Astrocyte (in vitro differentiated cells and primary cell): ENCODE data around the gene ZSCAN5B. TPM values are rescaled to one million over a fixed set of nuclear protein-coding genes. Genes with fewer than 3 reads are reported as not detected.

ENCODE experiments used
- DNase-seq: peaks from one replicate; pipeline ENCODE4 v3.0.0-alpha.2; 2010; ENCODE audit warnings: low read depth
- FAIRE-seq: peaks from 2 replicates; lab custom pipeline; 2011; peaks lifted over from hg19 to GRCh38; lab: Jason Lieb, UNC
- H2AFZ ChIP-seq: 2 replicates; pipeline ENCODE4 v1.6.0; 2012; ENCODE audit warnings: low read depth, low read length, inconsistent platforms
- H3K27ac ChIP-seq: 2 replicates; pipeline ENCODE4 v1.5.1; 2011; ENCODE audit warnings: low read depth, low read length, inconsistent platforms
- H3K27me3 ChIP-seq: 2 replicates; pipeline ENCODE4 v1.6.0; 2011; ENCODE audit warnings: low read length, inconsistent platforms; ENCODE audit not compliant: insufficient read depth
- H3K36me3 ChIP-seq: 2 replicates; pipeline ENCODE4 v1.5.1; 2011; ENCODE audit warnings: low read length, inconsistent platforms; ENCODE audit not compliant: insufficient read depth
- H3K4me1 ChIP-seq: 2 replicates; pipeline ENCODE4 v1.5.1; 2011; ENCODE audit warnings: low read length, inconsistent platforms; ENCODE audit not compliant: insufficient read depth
- H3K4me2 ChIP-seq: 2 replicates; pipeline ENCODE4 v1.6.0; 2012; ENCODE audit warnings: low read length, inconsistent platforms
- H3K4me3 ChIP-seq: 2 replicates; pipeline ENCODE4 v1.5.1; 2011; ENCODE audit warnings: low read depth, mild to moderate bottlenecking, low read length, inconsistent platforms; ENCODE audit not compliant: insufficient read depth
- H3K79me2 ChIP-seq: 2 replicates; pipeline ENCODE4 v1.6.0; 2012; ENCODE audit warnings: mild to moderate bottlenecking, low read length, inconsistent platforms; ENCODE audit not compliant: insufficient read depth
- H3K9ac ChIP-seq: 2 replicates; pipeline ENCODE4 v1.6.0; 2012; ENCODE audit warnings: mild to moderate bottlenecking, low read length, inconsistent platforms
- H3K9me3 ChIP-seq: 2 replicates; pipeline ENCODE4 v1.5.1; 2012; ENCODE audit warnings: low read depth, mild to moderate bottlenecking, low read length, inconsistent platforms; ENCODE audit not compliant: insufficient read depth
- H4K20me1 ChIP-seq: 2 replicates; pipeline ENCODE4 v1.6.0; 2012; ENCODE audit warnings: low read length, inconsistent platforms; ENCODE audit not compliant: insufficient read depth
- H3K27ac Mint-ChIP-seq: one replicate; pipeline ENCODE4 v1.8.0; 2021; ENCODE audit warnings: mild to moderate bottlenecking, mixed read lengths; ENCODE audit not compliant: unreplicated experiment
- H3K27me3 Mint-ChIP-seq: one replicate; pipeline ENCODE4 v1.8.0; 2021; ENCODE audit warnings: low read depth, mixed read lengths; ENCODE audit not compliant: unreplicated experiment
- H3K36me3 Mint-ChIP-seq: one replicate; pipeline ENCODE4 v1.8.0; 2021; ENCODE audit warnings: low read depth, mixed read lengths; ENCODE audit not compliant: unreplicated experiment
- H3K4me1 Mint-ChIP-seq: one replicate; pipeline ENCODE4 v1.8.0; 2021; ENCODE audit warnings: low read depth, mixed read lengths; ENCODE audit not compliant: unreplicated experiment
- H3K4me3 Mint-ChIP-seq: one replicate; pipeline ENCODE4 v1.8.0; 2021; ENCODE audit warnings: mild to moderate bottlenecking, moderate library complexity, mixed read lengths; ENCODE audit not compliant: unreplicated experiment
- H3K9me3 Mint-ChIP-seq: one replicate; pipeline ENCODE4 v1.8.0; 2021; ENCODE audit warnings: mild to moderate bottlenecking, mixed read lengths; ENCODE audit not compliant: unreplicated experiment
- CTCF ChIP-seq: IDR thresholded peaks from 2 replicates; pipeline ENCODE4 v1.5.1; 2011; ENCODE audit warnings: low read depth, mild to moderate bottlenecking, inconsistent platforms, low read length, moderate library complexity; ENCODE audit not compliant: insufficient read depth
- EZH2 ChIP-seq: IDR thresholded peaks from 2 replicates; pipeline ENCODE4 v1.6.1; 2012; ENCODE audit warnings: mild to moderate bottlenecking, low read length, inconsistent platforms; ENCODE audit not compliant: insufficient read depth
- total RNA-seq: library from RNA; stranded (reverse); gene quantifications from 2 replicates; pipeline ENCODE4 v1.2.1, GENCODE V29; 2021

The ZSCAN5B gene
- total RNA-seq, 1 donor from 2014 or later = not detected

- FAIRE-seq (peak; percentile 87), DNase-seq (peak; percentile 99)
- Histone ChIP-seq H3K36me3 (no peaks in the 10 kb centered on the region), H3K27me3 (no peaks in the 10 kb centered on the region), H3K79me2 (peaks cover 37% of the 10 kb centered on the region), H3K9ac (peak within 1 kb of the TSS; percentile 83), H3K9me3 (no peaks in the 10 kb centered on the region), H3K4me1 (peaks cover 8% of the 10 kb centered on the region), H2AFZ (peak within 1 kb of the TSS; percentile 90), H3K4me3 (peak within 1 kb of the TSS; percentile 74), H3K4me2 (peak within 1 kb of the TSS; percentile 97), H4K20me1 (peaks cover 13% of the 10 kb centered on the region), H3K27ac (peak within 1 kb of the TSS; percentile 87)
- peak within 1 kb of the TSS; percentile 49 for H3K27ac Mint-ChIP-seq
- H3K27me3 Mint-ChIP-seq = no peaks in the 10 kb centered on the region
- TF ChIP-seq EZH2 (no peak), CTCF (no peak)
- peaks cover 9% of the 10 kb centered on the region for H3K4me1 Mint-ChIP-seq
- H3K36me3 Mint-ChIP-seq = no peaks in the 10 kb centered on the region
- peak within 1 kb of the TSS; percentile 84 for H3K4me3 Mint-ChIP-seq
- no peaks in the 10 kb centered on the region for H3K9me3 Mint-ChIP-seq
Measured at GRCh38 chr19:56140583-56141416, 56.8 kb downstream of the ZSCAN5B start, which contains the start of gene ZNF444. TSS of gene ZNF444 (plus strand) at chr19:56141287. CDS start at chr19:56146912, 5,625 bp downstream.

GRCh38 chr19:56139847-56140582, 57.6 kb downstream of the ZSCAN5B start:
- TF ChIP-seq EZH2 (no peak), CTCF (no peak)
- Histone ChIP-seq H3K4me3 (peak overlapping the region; percentile 74), H3K9me3 (no peaks in the 10 kb centered on the region), H3K9ac (peak overlapping the region; percentile 83), H3K79me2 (peaks cover 33% of the 10 kb centered on the region), H3K4me1 (peaks cover 8% of the 10 kb centered on the region), H3K36me3 (no peaks in the 10 kb centered on the region), H4K20me1 (peaks cover 9% of the 10 kb centered on the region), H2AFZ (peak overlapping the region; percentile 90), H3K27me3 (no peaks in the 10 kb centered on the region), H3K4me2 (peak overlapping the region; percentile 97), H3K27ac (peak overlapping the region; percentile 61)
- no peak for DNase-seq
- no peak for FAIRE-seq
- H3K27ac Mint-ChIP-seq = peak overlapping the region; percentile 49
- H3K36me3 Mint-ChIP-seq = no peaks in the 10 kb centered on the region
- H3K9me3 Mint-ChIP-seq = no peaks in the 10 kb centered on the region
- no peaks in the 10 kb centered on the region for H3K27me3 Mint-ChIP-seq
- peaks cover 9% of the 10 kb centered on the region for H3K4me1 Mint-ChIP-seq
- H3K4me3 Mint-ChIP-seq = peak overlapping the region; percentile 84

Other genes with a start within 250 kb of the ZSCAN5B start
- gene NLRP8, start 250.0 kb downstream of the ZSCAN5B start, total RNA-seq = not detected in 2 replicates
- not detected in 2 replicates for gene NLRP5, start 211.0 kb downstream of the ZSCAN5B start, total RNA-seq
- 35.0 and 36.3 TPM in 2 replicates for gene ZNF787, start 76.5 kb downstream of the ZSCAN5B start, total RNA-seq
- 34.7 and 34.8 TPM in 2 replicates for gene ZNF444, start 56.5 kb downstream of the ZSCAN5B start, total RNA-seq
- not detected in 2 replicates for gene GALP, start 21.8 kb downstream of the ZSCAN5B start, total RNA-seq
- gene ZSCAN5C, start 4.5 kb upstream of the ZSCAN5B start, total RNA-seq = not detected in 2 replicates
- gene EDDM13, start 75.0 kb upstream of the ZSCAN5B start, total RNA-seq = not detected in 2 replicates
- gene ZSCAN5A, start 117.1 kb upstream of the ZSCAN5B start, total RNA-seq = 6.6 and 7.2 TPM in 2 replicates
- gene ZNF582, start 195.8 kb upstream of the ZSCAN5B start, total RNA-seq = 3.6 and 4.9 TPM in 2 replicates
- gene ZNF583, start 206.5 kb upstream of the ZSCAN5B start, total RNA-seq = 6.4 and 8.1 TPM in 2 replicates